ENCODE results near the gene TMX2. TPM values are rescaled to one million over a fixed set of nuclear protein-coding genes. Genes with fewer than 3 reads are reported as not detected.
A peak's percentile ranks its signal among the peaks of the same experiment; 100 is the strongest.

Gene TMX2
- total RNA-seq, 4 donors from 2014 or later = 12.3 to 86.7 (median 49.0) TPM

DNA sequence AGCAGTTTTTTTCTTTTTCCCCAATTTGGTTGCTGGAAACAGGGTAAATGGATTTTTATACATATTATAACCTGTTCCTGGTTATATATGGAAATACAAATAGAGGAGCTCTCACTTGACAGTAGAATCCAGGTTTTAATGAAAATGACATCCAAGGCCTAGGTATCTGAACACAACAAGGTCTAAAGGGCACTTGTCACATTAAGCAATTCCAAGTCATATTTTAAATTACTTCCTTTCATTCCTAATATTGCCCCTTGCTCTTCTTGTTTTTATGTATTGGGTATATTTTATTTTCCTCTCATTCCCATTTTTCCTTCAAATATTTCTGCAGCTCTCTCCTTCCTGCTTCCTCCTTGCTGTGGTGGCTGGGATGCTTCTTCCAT, 76.3 kb downstream of the TMX2 start:
- peaks cover 73 to 99% (median 88%) of the 10 kb centered on the region in 4 donors for H3K4me1 ChIP-seq
- in situ Hi-C loops (cut with MboI; ENCODE audit: low pct_ligation_motif_present in 1 of 4, low pct_unique_long_range_greater_than_20kb in 1 of 4, low sequenced_read_pairs in 3 of 4) = no loop called here
- H3K27ac ChIP-seq = peak overlapping the region; percentile 56 to 95 (median 82)
- DNase-seq = no peak
- TF ChIP-seq POLR2A (IDR thresholded peaks at IDR 0.05) = no peak
- TF ChIP-seq EP300 (IDR thresholded peaks at IDR 0.05; ENCODE audit: low read depth) = no peak
- TF ChIP-seq, protein P1, sequence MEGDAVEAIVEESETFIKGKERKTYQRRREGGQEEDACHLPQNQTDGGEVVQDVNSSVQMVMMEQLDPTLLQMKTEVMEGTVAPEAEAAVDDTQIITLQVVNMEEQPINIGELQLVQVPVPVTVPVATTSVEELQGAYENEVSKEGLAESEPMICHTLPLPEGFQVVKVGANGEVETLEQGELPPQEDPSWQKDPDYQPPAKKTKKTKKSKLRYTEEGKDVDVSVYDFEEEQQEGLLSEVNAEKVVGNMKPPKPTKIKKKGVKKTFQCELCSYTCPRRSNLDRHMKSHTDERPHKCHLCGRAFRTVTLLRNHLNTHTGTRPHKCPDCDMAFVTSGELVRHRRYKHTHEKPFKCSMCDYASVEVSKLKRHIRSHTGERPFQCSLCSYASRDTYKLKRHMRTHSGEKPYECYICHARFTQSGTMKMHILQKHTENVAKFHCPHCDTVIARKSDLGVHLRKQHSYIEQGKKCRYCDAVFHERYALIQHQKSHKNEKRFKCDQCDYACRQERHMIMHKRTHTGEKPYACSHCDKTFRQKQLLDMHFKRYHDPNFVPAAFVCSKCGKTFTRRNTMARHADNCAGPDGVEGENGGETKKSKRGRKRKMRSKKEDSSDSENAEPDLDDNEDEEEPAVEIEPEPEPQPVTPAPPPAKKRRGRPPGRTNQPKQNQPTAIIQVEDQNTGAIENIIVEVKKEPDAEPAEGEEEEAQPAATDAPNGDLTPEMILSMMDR (IDR thresholded peaks at IDR 0.05) = no peak
- H3K36me3 ChIP-seq = peaks cover 0 to 2% (median 0%) of the 10 kb centered on the region in 4 donors
- intact Hi-C loops (cut with DNase I; ENCODE audit: low total_unique reads) = no loop called here
- no peaks in the 10 kb centered on the region for H3K27me3 ChIP-seq
- no peaks in the 10 kb centered on the region for H3K9me3 ChIP-seq
- H3K4me3 ChIP-seq = no peak overlapping the region

Small RNA genes lying within 50 kb of the gene (small RNA-seq; reads per million reads assigned to genes)
- gene TMX2-CTNND1 = 0 reads per million in 4 donors

Other genes starting within 250 kb of the TMX2 start
- 10 to 100 TPM in 3 of 4 donors, 1 to 10 TPM in 1; 7.5 to 30.4 (median 15.2) TPM for gene SLC43A1, start 196.9 kb upstream of the TMX2 start, total RNA-seq
- 10 to 100 TPM in 2 of 4 donors, 1 to 10 TPM in 1, not detected in 1; 1.6 to 36.8 (median 34.0) TPM for gene TIMM10, start 181.8 kb upstream of the TMX2 start, total RNA-seq
- gene SMTNL1, start 175.0 kb upstream of the TMX2 start, total RNA-seq = not detected
- 10 to 100 TPM; 15.3 to 24.3 (median 20.6) TPM for gene UBE2L6, start 144.9 kb upstream of the TMX2 start, total RNA-seq
- 100 to 1,000 TPM in 2 of 4 donors, 10 to 100 TPM in 2; 65.7 to 143 (median 102) TPM for gene SERPING1, start 114.9 kb upstream of the TMX2 start, total RNA-seq
- gene YPEL4, start 62.7 kb upstream of the TMX2 start, total RNA-seq = under 1 TPM in 2 of 4 donors, not detected in 2; 0.68 to 0.95 TPM
- gene CLP1, start 54.8 kb upstream of the TMX2 start, total RNA-seq = 10 to 100 TPM in 2 of 4 donors, 1 to 10 TPM in 1, not detected in 1; 10.0 to 24.7 (median 11.6) TPM
- 10 to 100 TPM; 38.4 to 63.2 (median 57.6) TPM for gene ZDHHC5, start 44.5 kb upstream of the TMX2 start, total RNA-seq
- gene MED19, start 378 bp upstream of the TMX2 start, total RNA-seq = 10 to 100 TPM in 2 of 4 donors, 1 to 10 TPM in 2; 6.2 to 22.1 (median 12.0) TPM
- gene SELENOH, start 28.9 kb downstream of the TMX2 start, total RNA-seq = 100 to 1,000 TPM in 2 of 4 donors, 10 to 100 TPM in 2; 78.2 to 117 (median 102) TPM
- not detected for gene BTBD18, start 39.2 kb downstream of the TMX2 start, total RNA-seq
- 100 to 1,000 TPM; 165 to 415 (median 374) TPM for gene CTNND1, start 49.2 kb downstream of the TMX2 start, total RNA-seq